Activated CD8-positive, alpha-beta memory T cell treated with anti-CD3 and anti-CD28 coated beads for 24 hours (primary cell): ENCODE data around the gene TFAP2E.

Experiments
- DNase-seq: peaks from one replicate; pipeline ENCODE4 v3.0.0-alpha.2; 2020

The TFAP2E gene

GRCh38 chr1:35598895-35599294 lies 25.8 kb downstream of the TFAP2E start:
- peak; percentile 51 for DNase-seq

GRCh38 chr1:35599411-35599810 lies 26.3 kb downstream of the TFAP2E start:
- no peak for DNase-seq

- peak; percentile 1 for DNase-seq
Observed at GRCh38 chr1:35600593-35600992, 27.5 kb downstream of the TFAP2E start.

DNA sequence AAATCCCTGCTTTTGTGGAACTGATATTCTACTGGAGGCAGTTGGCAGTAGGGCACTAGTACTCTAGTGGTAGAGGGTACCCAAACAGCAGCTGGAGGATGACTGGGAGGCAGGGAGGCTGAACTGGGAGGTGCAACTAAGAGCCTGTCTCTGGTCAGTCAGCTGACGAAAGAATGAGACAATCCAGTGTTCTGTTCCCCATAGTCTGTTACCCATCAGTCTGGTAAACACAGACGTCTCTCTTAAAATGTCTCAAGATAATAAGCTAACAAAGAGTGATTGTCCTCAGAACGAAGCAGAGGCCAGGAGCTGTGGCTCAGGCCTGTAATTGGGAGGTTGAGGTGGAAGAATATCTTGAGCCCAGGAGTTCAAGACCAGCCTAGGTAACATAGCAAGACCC lies 30.4 kb downstream of the TFAP2E start:
- no peak for DNase-seq

- DNase-seq = no peak
Observed at GRCh38 chr1:35603941-35604340, 30.8 kb downstream of the TFAP2E start.

- no peak for DNase-seq
Observed at GRCh38 chr1:35605071-35605866, 32.2 kb downstream of the TFAP2E start.

GRCh38 chr1:35605867-35606182 lies 32.7 kb downstream of the TFAP2E start:
- DNase-seq = no peak

- no peak for DNase-seq
Observed at GRCh38 chr1:35611655-35612054, 38.5 kb downstream of the TFAP2E start.

- DNase-seq = no peak
Observed at GRCh38 chr1:35615440-35615839, 42.3 kb downstream of the TFAP2E start.

- DNase-seq = no peak
Observed at GRCh38 chr1:35619237-35620121, 46.4 kb downstream of the TFAP2E start.

GRCh38 chr1:35622510-35623178 lies 49.5 kb downstream of the TFAP2E start:
- no peak for DNase-seq

- DNase-seq = no peak
Observed at GRCh38 chr1:35623832-35624231, 50.7 kb downstream of the TFAP2E start.

GRCh38 chr1:35629051-35629450 lies 55.9 kb downstream of the TFAP2E start:
- no peak for DNase-seq

DNA sequence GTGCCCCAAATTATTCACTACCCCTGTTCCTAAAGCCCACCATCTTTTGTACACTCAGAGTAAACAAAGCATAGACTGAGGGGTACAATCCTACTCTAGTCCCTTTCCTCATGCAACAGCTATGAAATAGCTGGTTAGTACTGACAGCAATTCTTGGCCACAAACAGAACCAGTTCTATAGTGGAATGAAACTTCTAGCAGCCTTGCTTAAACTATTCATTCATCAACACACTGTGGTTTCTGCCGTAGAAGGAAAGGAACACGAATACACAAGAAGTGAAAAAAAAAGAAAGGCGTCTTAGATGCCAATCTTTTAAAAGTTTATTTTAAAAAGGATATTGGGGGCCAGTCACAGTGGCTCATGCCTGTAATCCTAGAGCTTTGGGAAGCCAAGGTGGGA lies 58.3 kb downstream of the TFAP2E start:
- no peak for DNase-seq

- no peak for DNase-seq
Observed at GRCh38 chr1:35633547-35633946, 60.4 kb downstream of the TFAP2E start.

DNA sequence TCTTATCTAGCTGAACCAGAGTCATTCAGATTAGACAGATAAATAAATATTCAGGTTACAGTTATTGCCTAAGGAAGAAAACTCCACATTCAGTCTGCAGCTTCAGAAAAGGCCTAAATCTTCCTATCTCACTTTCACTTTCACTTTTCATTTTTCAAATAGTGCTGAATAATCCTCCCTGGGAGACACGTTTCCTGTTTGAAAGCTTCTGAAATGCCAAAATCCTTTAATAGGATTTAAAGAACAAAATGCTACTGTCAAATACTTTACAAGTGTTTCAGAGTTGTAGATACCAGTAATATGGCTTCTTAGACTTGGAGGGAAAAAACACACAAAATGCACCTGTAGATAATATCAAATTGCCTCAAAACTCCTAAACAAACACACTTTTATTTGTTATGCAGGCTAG lies 64.3 kb downstream of the TFAP2E start:
- no peak for DNase-seq

GRCh38 chr1:35640380-35641232 lies 67.5 kb downstream of the TFAP2E start:
- DNase-seq = no peak

DNA sequence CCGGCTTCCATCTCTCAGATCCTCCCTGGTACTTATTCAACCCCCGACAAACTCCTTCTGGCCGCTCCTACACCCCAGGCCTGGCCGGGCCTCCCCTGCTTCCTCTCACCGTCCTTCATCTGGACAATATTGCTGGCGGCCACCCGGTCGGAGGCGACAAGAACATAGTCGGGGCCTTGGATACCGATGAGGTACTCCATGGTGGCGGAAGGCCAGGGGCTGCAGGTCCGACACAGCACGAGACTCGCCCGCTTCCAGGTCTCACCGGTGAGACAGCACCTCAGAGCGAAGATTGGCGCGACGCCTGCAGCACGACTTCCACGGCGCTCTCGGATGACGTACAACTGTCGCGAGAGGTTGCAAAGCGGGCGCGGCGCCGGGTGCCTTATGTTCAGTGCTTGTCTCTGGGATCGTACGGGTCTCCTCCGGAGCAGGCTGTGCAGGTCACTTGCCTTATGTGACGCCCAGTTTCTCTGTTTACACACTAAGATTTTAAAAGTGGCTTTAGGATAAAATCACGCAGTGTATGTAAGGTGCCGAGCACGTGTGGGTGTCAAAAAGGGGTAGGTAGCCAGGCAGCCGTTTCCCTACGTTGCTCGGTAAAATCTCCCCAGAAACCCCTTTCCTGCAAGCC lies 68.2 kb downstream of the TFAP2E start, which contains the start of gene PSMB2:
TSS of gene PSMB2 (minus strand) at position 294 of the 634 bp plus-strand sequence. CDS start at position 200, 94 bp downstream.
- peak; percentile 99 for DNase-seq

- DNase-seq = no peak
Observed at GRCh38 chr1:35642471-35642955, 69.4 kb downstream of the TFAP2E start.

- DNase-seq = no peak
Observed at GRCh38 chr1:35644204-35644603, 71.1 kb downstream of the TFAP2E start.
